Activated CD8-positive, alpha-beta memory T cell treated with anti-CD3 and anti-CD28 coated beads for 1 hour (primary cell): ENCODE results near the gene PLEKHA7.

ENCODE experiments used
- DNase-seq, 2 donors: peaks; one replicate each; pipeline ENCODE4 v3.0.0-alpha.2; 2020; ENCODE audit warnings: low read depth in 1 of 2; ENCODE audit errors: extremely low read depth in 1 of 2

The PLEKHA7 gene

GRCh38 chr11:16815047-16815767 is 199.0 kb downstream of the PLEKHA7 start:
- no peak for DNase-seq

- no peak for DNase-seq
These were observed 199.7 kb downstream of the PLEKHA7 start for GRCh38 chr11:16814410-16815046.

- DNase-seq, result no peak
These were observed 201.1 kb downstream of the PLEKHA7 start for GRCh38 chr11:16813126-16813525.

GRCh38 chr11:16812274-16812673 is 201.9 kb downstream of the PLEKHA7 start:
- no peak for DNase-seq

- no peak for DNase-seq
These were observed 202.8 kb downstream of the PLEKHA7 start for GRCh38 chr11:16811136-16812020.

- no peak for DNase-seq
These were observed 204.1 kb downstream of the PLEKHA7 start for GRCh38 chr11:16809886-16810668.

- DNase-seq, result no peak
These were observed 206.9 kb downstream of the PLEKHA7 start for GRCh38 chr11:16807306-16807705.

- no peak for DNase-seq
These were observed 207.4 kb downstream of the PLEKHA7 start for GRCh38 chr11:16806791-16807190.

- no peak for DNase-seq
These were observed 208.3 kb downstream of the PLEKHA7 start for GRCh38 chr11:16805938-16806337.

GRCh38 chr11:16804104-16804947 is 209.9 kb downstream of the PLEKHA7 start:
- no peak for DNase-seq

- DNase-seq, result no peak
These were observed 212.8 kb downstream of the PLEKHA7 start for GRCh38 chr11:16801288-16801980.

GRCh38 chr11:16800382-16800781 is 213.8 kb downstream of the PLEKHA7 start:
- DNase-seq, result no peak

GRCh38 chr11:16799890-16800289 is 214.3 kb downstream of the PLEKHA7 start:
- DNase-seq, result no peak

GRCh38 chr11:16799221-16799620 is 215.0 kb downstream of the PLEKHA7 start:
- no peak for DNase-seq

GRCh38 chr11:16797776-16798175 is 216.4 kb downstream of the PLEKHA7 start:
- DNase-seq, result no peak

- no peak for DNase-seq
These were observed 217.9 kb downstream of the PLEKHA7 start for GRCh38 chr11:16796311-16796710.

- DNase-seq, result no peak
These were observed 219.1 kb downstream of the PLEKHA7 start for GRCh38 chr11:16795146-16795545.

- DNase-seq, result no peak
These were observed 220.0 kb downstream of the PLEKHA7 start for GRCh38 chr11:16794047-16794818.

- no peak for DNase-seq
These were observed 220.7 kb downstream of the PLEKHA7 start for GRCh38 chr11:16793511-16793910.
